ENCODE data around the gene COX5A. TPM values are rescaled to one million over a fixed set of nuclear protein-coding genes. Genes with fewer than 3 reads are reported as not detected.

COX5A gene
- total RNA-seq, 4 donors from 2014 or later: 58.6 to 86.2 (median 75.5) TPM

DNA sequence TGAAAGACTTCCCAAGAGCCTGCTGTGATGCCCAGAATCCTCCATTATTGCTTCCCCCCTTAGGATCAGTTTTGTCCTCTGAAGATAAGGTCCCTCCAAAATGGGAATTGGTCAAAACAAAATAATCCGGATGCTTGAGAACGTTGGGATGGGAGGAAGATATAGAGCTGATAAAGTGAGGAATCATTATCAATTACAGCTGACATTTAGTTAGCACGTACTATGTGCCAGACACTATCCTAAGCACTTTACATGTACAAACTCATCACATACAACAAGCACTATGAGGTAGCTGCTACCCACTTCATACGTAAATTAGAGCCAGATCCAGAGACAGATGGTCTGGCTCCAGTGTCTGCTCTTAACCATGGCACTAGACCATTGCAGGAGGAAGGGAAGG is 25.3 kb upstream of the COX5A start:
- intact Hi-C loops (cut with DNase I): no loop called here
- Histone ChIP-seq H3K36me3 (no peaks in the 10 kb centered on the region), H3K9me3 (no peaks in the 10 kb centered on the region), H3K27me3 (peaks cover 0 to 22% (median 11%) of the 10 kb centered on the region in 4 donors), H3K27ac (replicated peaks in 1 of 4) (no peak overlapping the region), H3K4me3 (no peak overlapping the region), H3K4me1 (peaks cover 9 to 16% (median 15%) of the 10 kb centered on the region in 4 donors)
- WGBS: 92% methylated on average over 4 of the region's 4 CpGs
- TF ChIP-seq, protein P1, sequence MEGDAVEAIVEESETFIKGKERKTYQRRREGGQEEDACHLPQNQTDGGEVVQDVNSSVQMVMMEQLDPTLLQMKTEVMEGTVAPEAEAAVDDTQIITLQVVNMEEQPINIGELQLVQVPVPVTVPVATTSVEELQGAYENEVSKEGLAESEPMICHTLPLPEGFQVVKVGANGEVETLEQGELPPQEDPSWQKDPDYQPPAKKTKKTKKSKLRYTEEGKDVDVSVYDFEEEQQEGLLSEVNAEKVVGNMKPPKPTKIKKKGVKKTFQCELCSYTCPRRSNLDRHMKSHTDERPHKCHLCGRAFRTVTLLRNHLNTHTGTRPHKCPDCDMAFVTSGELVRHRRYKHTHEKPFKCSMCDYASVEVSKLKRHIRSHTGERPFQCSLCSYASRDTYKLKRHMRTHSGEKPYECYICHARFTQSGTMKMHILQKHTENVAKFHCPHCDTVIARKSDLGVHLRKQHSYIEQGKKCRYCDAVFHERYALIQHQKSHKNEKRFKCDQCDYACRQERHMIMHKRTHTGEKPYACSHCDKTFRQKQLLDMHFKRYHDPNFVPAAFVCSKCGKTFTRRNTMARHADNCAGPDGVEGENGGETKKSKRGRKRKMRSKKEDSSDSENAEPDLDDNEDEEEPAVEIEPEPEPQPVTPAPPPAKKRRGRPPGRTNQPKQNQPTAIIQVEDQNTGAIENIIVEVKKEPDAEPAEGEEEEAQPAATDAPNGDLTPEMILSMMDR (IDR thresholded peaks at IDR 0.05): no peak
- no peak for TF ChIP-seq POLR2AphosphoS5 (IDR thresholded peaks at IDR 0.05)
- no peak for TF ChIP-seq EP300 (IDR thresholded peaks at IDR 0.05)
- no peak for TF ChIP-seq POLR2A (IDR thresholded peaks at IDR 0.05; ENCODE audit: low read depth)
- no peak for DNase-seq (ENCODE audit: extremely low spot score)

GRCh38 chr15:74962671-74963070 is 24.8 kb upstream of the COX5A start:
- Histone ChIP-seq H3K9me3 (no peaks in the 10 kb centered on the region), H3K27me3 (peaks cover 0 to 28% (median 16%) of the 10 kb centered on the region in 4 donors), H3K27ac (replicated peaks in 1 of 4) (no peak overlapping the region), H3K4me3 (no peak overlapping the region), H3K4me1 (peaks cover 15 to 22% (median 20%) of the 10 kb centered on the region in 4 donors), H3K36me3 (no peaks in the 10 kb centered on the region)
- intact Hi-C loops (cut with DNase I): no loop called here
- TF ChIP-seq, protein P1 (IDR thresholded peaks at IDR 0.05): no peak
- TF ChIP-seq POLR2A (IDR thresholded peaks at IDR 0.05; ENCODE audit: low read depth) (no peak), EP300 (IDR thresholded peaks at IDR 0.05) (no peak), POLR2AphosphoS5 (IDR thresholded peaks at IDR 0.05) (no peak)
- WGBS: 58% methylated on average over 2 of the region's 2 CpGs
- no peak for DNase-seq (ENCODE audit: extremely low spot score)

DNA sequence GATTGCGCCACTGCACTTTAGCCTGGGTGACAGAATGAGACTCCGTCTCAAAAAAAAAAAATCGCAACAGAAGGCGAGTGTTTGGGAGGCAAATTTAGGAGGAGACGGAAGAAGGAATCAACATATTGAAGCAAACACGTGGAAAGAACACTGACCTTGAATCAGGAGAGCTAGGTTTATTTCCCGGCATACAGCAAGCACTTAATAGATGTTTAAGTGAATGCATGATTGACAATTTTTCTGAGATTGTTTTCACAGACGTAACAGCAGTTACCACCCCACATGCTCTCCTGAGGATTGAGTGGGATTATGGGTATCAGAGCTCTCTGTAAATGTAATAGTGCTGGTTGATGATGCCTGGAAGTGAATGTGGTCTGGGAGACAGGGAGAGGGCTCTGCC is 24.3 kb upstream of the COX5A start:
- Histone ChIP-seq H3K27ac (replicated peaks in 1 of 4) (no peak overlapping the region), H3K36me3 (no peaks in the 10 kb centered on the region), H3K27me3 (peaks cover 0 to 32% (median 19%) of the 10 kb centered on the region in 4 donors), H3K9me3 (no peaks in the 10 kb centered on the region), H3K4me3 (no peak overlapping the region), H3K4me1 (peaks cover 19 to 26% (median 25%) of the 10 kb centered on the region in 4 donors)
- intact Hi-C loops (cut with DNase I): no loop called here
- 87% methylated on average over 8 of the region's 8 CpGs for WGBS
- no peak for DNase-seq (ENCODE audit: extremely low spot score)
- no peak for TF ChIP-seq EP300 (IDR thresholded peaks at IDR 0.05)

DNA sequence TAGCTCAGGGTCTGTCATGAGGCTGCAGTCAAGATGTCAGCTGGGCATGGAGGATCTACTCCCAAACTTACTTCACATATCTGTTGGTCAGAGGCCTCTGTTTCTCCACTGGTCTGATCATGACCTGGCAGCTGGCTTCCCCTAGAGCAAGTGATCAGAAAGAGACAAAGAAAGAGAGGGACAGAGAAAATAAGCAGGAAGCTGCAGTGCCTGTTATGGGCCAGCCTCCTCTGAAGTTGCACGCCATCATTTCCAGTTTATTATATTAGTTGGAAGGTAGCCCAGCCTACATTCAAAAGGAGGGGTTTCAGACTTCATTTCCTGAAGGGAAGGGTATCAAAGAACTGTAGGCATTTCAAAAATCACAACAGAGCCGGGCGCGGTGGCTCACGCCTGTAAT is 23.7 kb upstream of the COX5A start:
- TF ChIP-seq EP300 (IDR thresholded peaks at IDR 0.05) (no peak), POLR2A (IDR thresholded peaks at IDR 0.05; ENCODE audit: low read depth) (no peak), POLR2AphosphoS5 (IDR thresholded peaks at IDR 0.05) (no peak)
- TF ChIP-seq, protein P1 (IDR thresholded peaks at IDR 0.05): no peak
- WGBS: 80% methylated on average over 5 of the region's 5 CpGs

GRCh38 chr15:74960995-74961588 is 23.2 kb upstream of the COX5A start:
- Histone ChIP-seq H3K27ac (replicated peaks in 1 of 4) (no peak overlapping the region), H3K4me1 (peaks cover 26 to 38% (median 35%) of the 10 kb centered on the region in 4 donors), H3K4me3 (no peak overlapping the region), H3K27me3 (peaks cover 0 to 35% (median 20%) of the 10 kb centered on the region in 4 donors), H3K9me3 (no peaks in the 10 kb centered on the region), H3K36me3 (no peaks in the 10 kb centered on the region)
- intact Hi-C loops (cut with DNase I): no loop called here
- no peak for TF ChIP-seq POLR2AphosphoS5 (IDR thresholded peaks at IDR 0.05)
- TF ChIP-seq POLR2A (IDR thresholded peaks at IDR 0.05; ENCODE audit: low read depth): no peak
- TF ChIP-seq, protein P1 (IDR thresholded peaks at IDR 0.05): no peak
- TF ChIP-seq EP300 (IDR thresholded peaks at IDR 0.05): no peak
- WGBS: 49% methylated on average over 3 of the region's 3 CpGs
- no peak for DNase-seq (ENCODE audit: extremely low spot score)

More for the DNA sequence above, 23.7 kb upstream of the COX5A start:
- peaks cover 22 to 32% (median 30%) of the 10 kb centered on the region in 4 donors for H3K4me1 ChIP-seq
- no peaks in the 10 kb centered on the region for H3K9me3 ChIP-seq
- H3K27ac ChIP-seq (replicated peaks in 1 of 4): no peak overlapping the region
- H3K36me3 ChIP-seq: no peaks in the 10 kb centered on the region
- intact Hi-C loops (cut with DNase I): no loop called here
- no peak overlapping the region for H3K4me3 ChIP-seq
- DNase-seq (ENCODE audit: extremely low spot score): no peak
- H3K27me3 ChIP-seq: peaks cover 0 to 35% (median 20%) of the 10 kb centered on the region in 4 donors

Data from esophagus muscularis mucosa (tissue), 4 donors.